ENCODE measurements around the gene MPLKIP.
"Not testable (repeated sequence)": the region's sequence is repeated elsewhere in the genome, so short reads cannot be mapped to it uniquely, and the experiment has no call there.

MPLKIP gene

DNA sequence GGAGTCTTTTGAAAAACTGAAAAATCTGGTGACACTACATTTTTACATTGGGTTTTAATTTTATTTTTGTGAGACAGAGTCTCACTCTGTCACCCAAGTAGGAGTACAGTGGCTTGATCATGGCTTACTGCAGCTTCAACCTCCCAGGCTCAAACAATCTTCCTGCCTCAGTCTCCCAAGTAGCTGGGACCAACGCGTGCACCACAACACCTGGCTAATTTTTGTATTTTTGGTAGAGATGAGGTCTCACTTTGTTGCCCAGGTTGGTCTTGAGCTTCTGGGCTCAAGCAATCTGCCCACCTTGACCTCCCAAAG is 11.5 kb downstream of the MPLKIP start:
- no peak for DNase-seq

- not testable (repeated sequence) for DNase-seq
Measured at GRCh38 chr7:40122100-40122939, 12.1 kb downstream of the MPLKIP start.

DNA sequence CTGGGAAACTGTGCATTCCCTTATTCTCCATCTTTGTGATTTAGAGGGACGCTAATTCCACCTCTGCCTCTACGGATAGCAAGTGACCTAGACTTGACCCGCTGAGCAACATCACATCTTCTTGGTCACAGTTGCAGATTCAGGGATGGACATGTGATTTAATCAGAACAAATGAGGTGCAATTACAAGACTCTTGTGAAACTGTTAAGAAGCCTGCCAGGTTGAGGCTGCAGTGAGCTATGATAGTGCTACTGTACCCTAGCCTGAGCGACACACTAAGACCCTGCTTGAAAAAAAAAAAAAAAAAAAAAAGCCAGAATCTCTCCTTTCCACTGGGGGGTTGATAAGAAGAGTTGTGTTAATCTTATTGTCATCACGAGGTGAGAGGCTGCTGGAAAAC is 14.4 kb downstream of the MPLKIP start:
- DNase-seq, result no peak

DNA sequence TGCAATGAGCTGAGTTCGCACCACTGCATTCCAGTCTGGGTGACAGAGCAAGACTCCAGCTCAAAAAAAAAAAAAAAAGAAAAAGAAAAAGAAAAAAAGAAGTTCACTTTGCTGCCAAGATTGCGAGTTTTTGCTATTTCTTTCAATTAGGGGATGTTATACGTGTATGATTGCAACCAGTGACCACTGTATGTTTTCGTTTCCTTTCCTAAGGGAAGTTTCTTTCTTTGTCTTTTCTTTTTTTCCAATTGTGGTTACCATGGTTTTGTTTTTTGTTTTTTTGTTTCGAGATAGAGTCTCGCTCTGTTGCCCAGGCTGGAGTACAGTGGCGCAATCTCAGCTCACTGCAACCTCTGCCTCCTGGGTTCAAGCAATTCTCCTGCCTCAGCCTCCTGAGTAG is 16.2 kb downstream of the MPLKIP start:
- not testable (repeated sequence) for DNase-seq

DNA sequence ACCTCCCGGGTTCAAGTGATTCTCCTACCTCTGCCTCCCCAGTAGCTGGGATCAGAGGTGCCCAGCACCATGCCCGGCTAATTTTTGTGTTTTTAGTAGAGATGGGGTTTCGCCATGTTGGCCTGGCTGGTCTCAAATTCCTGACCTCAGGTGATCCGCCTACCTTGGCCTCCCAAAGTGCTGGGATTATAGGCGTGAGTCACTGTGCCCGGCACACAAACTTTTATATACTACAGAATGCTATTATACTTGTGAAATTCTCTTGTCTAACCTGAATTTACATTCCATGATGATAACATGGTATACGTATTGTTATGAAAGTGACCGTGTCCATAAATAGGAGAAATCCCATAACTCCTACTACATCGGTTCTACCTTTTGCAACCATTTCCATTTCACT is 17.2 kb downstream of the MPLKIP start:
- DNase-seq, result not testable (repeated sequence)

GRCh38 chr7:40115936-40116335 is 18.5 kb downstream of the MPLKIP start:
- DNase-seq, result no peak

DNA sequence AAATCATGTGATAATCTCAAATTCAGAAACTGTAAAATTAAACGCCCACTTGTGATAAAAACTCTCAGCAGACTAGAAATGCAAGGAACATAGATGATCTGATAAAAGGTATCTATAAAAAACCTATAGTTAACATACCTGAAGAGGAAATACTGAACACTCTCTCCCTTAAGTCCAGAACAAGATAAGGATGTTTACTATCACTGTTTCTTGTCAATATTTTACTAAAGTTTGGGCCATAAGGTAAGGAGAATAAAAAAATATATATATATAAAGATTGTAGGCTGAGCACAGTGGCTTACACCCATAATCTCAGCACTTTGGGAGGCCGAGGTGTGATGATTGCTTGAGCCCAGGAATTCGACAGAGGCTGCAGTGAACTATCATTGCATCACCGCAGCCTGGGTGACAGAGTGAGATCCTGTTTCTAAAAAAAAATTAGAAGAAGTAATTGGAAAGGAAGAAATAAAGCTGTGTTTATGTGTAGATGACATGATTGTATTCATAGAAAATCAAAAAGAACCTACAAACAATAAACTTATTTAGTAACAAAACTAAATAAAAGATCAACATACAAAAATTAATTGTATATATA is 28.4 kb downstream of the MPLKIP start:
- no peak for DNase-seq

DNA sequence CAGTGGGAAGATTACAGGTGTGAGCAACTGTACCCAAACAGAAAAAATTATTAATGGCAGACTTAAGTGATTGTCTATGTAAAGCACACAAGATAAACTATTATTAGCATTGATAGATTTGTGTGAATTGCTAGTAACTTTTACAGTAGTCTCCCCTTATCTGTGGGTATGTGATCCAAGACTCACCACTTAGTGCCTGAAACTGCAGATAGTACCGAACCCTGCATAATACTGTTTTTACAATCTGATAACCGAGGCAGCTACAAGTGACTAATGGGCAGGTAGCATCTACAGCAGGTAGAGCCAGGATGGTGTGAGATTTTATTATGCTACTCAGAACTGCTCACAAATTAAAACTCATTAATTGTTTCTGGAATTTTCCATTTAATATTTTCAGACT is 31.5 kb downstream of the MPLKIP start:
- no peak for DNase-seq

DNA sequence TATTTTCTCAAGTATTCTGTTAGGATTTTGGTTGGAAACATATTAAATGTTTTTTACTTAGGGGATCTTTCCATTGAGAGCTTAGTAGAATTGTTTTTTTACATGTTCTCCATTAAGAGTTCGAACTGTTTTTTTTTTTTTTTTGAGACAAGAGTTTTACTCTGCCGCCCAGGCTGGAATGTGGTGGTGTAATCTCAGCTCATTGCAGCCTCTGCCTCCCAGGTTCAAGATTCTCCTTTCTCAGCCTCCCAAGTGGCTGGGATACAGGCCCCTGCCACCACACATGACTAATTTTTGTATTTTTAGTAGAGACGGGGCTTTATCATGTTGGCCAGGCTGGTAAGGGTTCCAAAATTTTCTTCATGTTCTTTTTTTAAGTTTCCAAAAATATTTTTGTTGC is 33.2 kb downstream of the MPLKIP start:
- no peak for DNase-seq

- DNase-seq, result no peak
Measured at GRCh38 chr7:40099837-40100236, 34.6 kb downstream of the MPLKIP start.

GRCh38 chr7:40098810-40099209 is 35.6 kb downstream of the MPLKIP start:
- no peak for DNase-seq

DNA sequence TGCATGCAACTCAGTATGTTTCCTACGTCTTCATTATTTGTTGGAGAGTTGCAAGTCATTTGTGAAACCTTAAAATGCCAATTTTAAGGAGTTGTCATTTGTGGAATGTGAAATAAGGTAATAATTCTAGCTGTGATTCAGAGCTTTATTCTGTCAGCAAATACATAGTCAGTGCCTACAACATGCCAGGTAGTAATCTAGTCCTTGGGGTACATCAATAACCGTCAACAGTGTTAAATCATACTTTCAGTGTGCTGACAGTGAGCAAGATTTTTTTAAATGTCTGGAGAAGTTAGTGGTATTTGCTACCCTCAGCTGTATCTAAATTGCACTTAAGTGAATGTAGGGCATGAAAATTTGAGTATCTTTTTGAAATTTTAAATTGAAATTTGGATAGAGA is 36.7 kb downstream of the MPLKIP start:
- DNase-seq, result no peak

GRCh38 chr7:40095695-40096327 is 38.6 kb downstream of the MPLKIP start:
- no peak for DNase-seq

- no peak for DNase-seq
Measured at GRCh38 chr7:40095230-40095629, 39.2 kb downstream of the MPLKIP start.

GRCh38 chr7:40093631-40094350 is 40.6 kb downstream of the MPLKIP start:
- no peak for DNase-seq

GRCh38 chr7:40092182-40092581 is 42.2 kb downstream of the MPLKIP start:
- DNase-seq, result no peak

DNA sequence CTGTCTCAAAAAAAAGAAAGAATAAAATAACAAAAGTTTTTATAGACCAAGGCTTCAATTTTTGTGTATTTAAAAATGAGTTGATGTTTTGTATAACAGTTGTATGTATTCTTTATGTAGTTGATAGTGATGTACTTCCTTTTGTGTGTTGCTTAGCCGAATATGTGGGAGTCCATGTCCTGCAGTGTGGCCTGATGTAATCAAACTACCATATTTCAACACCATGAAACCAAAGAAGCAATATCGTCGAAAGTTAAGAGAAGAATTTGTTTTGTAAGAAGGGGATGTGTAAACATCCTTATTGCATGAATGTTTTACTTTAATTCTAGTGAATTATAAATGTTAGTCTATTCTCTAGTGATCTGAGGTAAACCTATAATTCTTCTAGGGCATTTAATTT is 56.6 kb downstream of the MPLKIP start:
- no peak for DNase-seq
